ENCODE data around the gene MARS1. TPM values are rescaled to one million over a fixed set of nuclear protein-coding genes. Genes with fewer than 3 reads are reported as not detected.

MARS1 gene
- total RNA-seq, 6 experiments from 2014 or later, result 53.4 to 66.6 (median 60.4) TPM

DNA sequence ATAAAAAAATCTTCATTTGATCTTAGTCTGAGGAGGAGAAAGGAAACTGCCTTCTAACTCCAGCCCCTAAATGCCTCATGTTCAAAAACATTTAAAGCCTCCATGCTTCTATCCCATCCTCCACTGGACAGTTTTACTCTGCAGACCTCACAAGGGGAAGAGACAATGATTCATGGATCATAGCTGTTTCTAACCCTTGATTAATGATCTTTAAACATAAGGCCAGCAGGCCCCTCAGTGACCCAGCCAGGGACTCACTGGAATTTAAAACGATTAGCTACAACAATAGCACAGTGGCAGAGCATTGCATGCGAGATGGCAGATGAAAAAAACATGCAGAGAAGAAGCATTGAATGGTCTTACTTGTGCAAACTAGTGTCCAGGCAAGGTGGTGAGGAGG lies 53.1 kb downstream of the MARS1 start:
- Histone ChIP-seq H3K4me3 (no peak overlapping the region), H3K27me3 (no peaks in the 10 kb centered on the region), H3K27ac (no peak overlapping the region), H3K4me1 (peaks cover 0 to 4% (median under 1%) of the 10 kb centered on the region in 4 donors), H3K36me3 (peaks cover 0 to 14% (median 5%) of the 10 kb centered on the region in 4 donors), H3K9me3 (no peaks in the 10 kb centered on the region)
- no peak for ATAC-seq
- intact Hi-C loops (cut with DNase I), result no loop called here
- DNase-seq, result no peak
- TF ChIP-seq CTCF (IDR thresholded peaks at IDR 0.05) (no peak), POLR2A (IDR thresholded peaks at IDR 0.05) (no peak)
- 59% methylated on average over 2 of the region's 2 CpGs for WGBS (ENCODE audit: insufficient coverage, low coverage, low lambda C conversion rate, missing lambda C conversion rate)

DNA sequence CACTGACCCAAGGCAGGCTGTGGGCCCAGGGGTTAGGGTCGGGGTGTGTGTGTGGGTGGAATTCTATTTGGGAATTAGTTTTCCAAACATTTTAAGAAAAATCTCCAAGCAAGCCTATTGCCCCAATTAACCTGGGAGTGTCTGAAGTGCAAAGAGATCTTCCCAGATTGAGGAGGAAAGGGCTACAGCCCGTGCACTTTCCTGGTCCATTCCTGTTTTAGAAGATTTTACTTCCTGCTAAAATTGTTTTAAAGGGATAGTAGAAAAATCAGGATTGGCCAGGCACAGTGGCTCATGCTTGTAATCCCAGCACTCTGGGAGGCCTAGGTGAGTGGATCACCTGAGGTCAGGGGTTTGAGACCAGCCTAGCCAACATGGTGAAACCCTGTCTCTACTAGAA lies 53.8 kb downstream of the MARS1 start:
- no peaks in the 10 kb centered on the region for H3K9me3 ChIP-seq
- no peak for TF ChIP-seq POLR2A (IDR thresholded peaks at IDR 0.05)
- TF ChIP-seq CTCF (IDR thresholded peaks at IDR 0.05), result no peak
- H3K36me3 ChIP-seq, result peaks cover 0 to 14% (median 5%) of the 10 kb centered on the region in 4 donors
- no peak overlapping the region for H3K27ac ChIP-seq
- ATAC-seq, result no peak
- H3K27me3 ChIP-seq, result no peaks in the 10 kb centered on the region
- H3K4me1 ChIP-seq, result peaks cover 0 to 7% (median 1%) of the 10 kb centered on the region in 4 donors
- 64% methylated on average over 2 of the region's 2 CpGs for WGBS (ENCODE audit: insufficient coverage, low coverage, low lambda C conversion rate, missing lambda C conversion rate)
- H3K4me3 ChIP-seq, result no peak overlapping the region
- no peak for DNase-seq
- intact Hi-C loops (cut with DNase I), result no loop called here

GRCh38 chr12:57543581-57543980 lies 55.7 kb downstream of the MARS1 start:
- Histone ChIP-seq H3K4me3 (no peak overlapping the region), H3K9me3 (no peaks in the 10 kb centered on the region), H3K4me1 (peaks cover 0 to 7% (median 1%) of the 10 kb centered on the region in 4 donors), H3K27me3 (peaks cover 0 to 1% of the 10 kb centered on the region in 2 donors), H3K36me3 (peaks cover 0 to 14% (median 4%) of the 10 kb centered on the region in 4 donors), H3K27ac (no peak overlapping the region)
- WGBS (ENCODE audit: insufficient coverage, low coverage, low lambda C conversion rate, missing lambda C conversion rate), result no CpG with 5 or more reads among the region's 2 CpGs
- ATAC-seq, result no peak
- TF ChIP-seq POLR2A (IDR thresholded peaks at IDR 0.05) (no peak), CTCF (IDR thresholded peaks at IDR 0.05) (no peak)
- intact Hi-C loops (cut with DNase I), result no loop called here
- no peak for DNase-seq

- Histone ChIP-seq H3K27me3 (peaks cover 0 to 13% of the 10 kb centered on the region in 2 donors), H3K27ac (no peak overlapping the region), H3K4me1 (peaks cover 0 to 7% (median 1%) of the 10 kb centered on the region in 4 donors), H3K4me3 (peak overlapping the region; percentile 80 to 93 (median 85)), H3K9me3 (no peaks in the 10 kb centered on the region), H3K36me3 (peaks cover 0 to 14% (median 1%) of the 10 kb centered on the region in 4 donors)
- no peak for DNase-seq
- peak in 1 of 4 donors; percentile 5 for ATAC-seq
- TF ChIP-seq CTCF (IDR thresholded peaks at IDR 0.05), result no peak
- TF ChIP-seq POLR2A (IDR thresholded peaks at IDR 0.05), result no peak
- intact Hi-C loops (cut with DNase I), result no loop called here
- 67% methylated on average over 13 of the region's 15 CpGs for WGBS (ENCODE audit: insufficient coverage, low coverage, low lambda C conversion rate, missing lambda C conversion rate)
Measured at GRCh38 chr12:57545809-57546437, 58.1 kb downstream of the MARS1 start.
